CD4-positive, alpha-beta T cell treated with Interferon gamma for 1 hour (primary cell): ENCODE results near the gene NEB.

ENCODE experiments used
- DNase-seq: peaks from one replicate; pipeline ENCODE4 v3.0.0-alpha.2; 2020

Gene NEB

DNA sequence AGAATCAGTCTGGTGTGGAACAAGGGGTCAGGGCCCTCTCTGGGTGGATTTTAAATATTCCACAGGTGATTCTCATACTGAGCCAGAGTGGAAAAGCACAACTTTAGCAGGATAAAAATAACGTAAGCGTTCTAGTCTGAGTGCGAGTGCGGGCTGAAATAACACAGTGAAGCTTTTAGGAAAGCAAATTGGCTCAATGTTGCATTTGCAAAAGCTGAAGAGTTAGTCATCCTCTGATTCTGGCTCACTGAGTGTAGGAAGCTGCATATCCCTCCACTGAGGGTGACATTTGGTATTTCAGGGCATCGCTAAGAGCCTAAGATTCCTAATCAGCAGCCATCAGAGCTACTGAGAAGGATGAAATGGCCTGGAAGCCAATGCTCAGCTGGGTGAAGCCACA is 189.8 kb downstream of the NEB start:
- no peak for DNase-seq

DNA sequence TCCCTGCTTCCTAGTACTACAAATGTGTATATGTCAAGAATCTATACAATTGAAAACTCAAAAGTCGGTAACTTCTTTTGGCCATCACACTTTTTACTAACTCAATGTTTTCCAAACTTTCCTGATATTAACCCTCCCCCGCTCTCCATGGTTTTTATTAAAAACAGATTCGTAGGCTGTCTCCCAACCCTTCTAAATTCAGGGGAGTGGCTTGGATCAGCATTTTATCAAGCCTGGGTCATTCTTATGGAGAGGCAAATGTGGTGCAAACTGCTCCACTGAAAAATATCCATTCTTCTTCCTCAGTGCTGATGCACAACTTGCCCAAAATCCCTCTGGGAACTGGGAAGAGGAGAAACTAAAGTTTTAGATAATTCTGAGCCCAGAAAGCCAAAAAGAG is 190.4 kb downstream of the NEB start:
- DNase-seq: no peak

DNA sequence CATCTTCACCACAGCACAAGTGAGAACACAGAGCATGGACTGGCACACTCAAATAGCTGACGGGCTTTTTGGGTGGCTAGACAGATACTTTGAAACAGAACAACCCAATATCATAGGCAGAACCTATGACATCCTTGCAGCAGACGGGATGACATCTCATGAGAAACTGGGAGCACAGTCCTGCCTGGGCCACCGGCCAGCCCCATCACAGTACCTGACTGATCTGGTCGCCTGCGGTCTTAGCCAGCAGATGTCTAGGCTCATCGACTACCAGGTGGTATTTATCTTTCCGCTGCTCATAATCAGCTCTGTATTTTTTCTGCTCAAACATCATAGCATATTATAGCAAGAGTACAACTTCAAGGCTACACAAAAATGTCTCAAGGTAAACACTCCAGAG is 200.3 kb downstream of the NEB start:
- DNase-seq: no peak

DNA sequence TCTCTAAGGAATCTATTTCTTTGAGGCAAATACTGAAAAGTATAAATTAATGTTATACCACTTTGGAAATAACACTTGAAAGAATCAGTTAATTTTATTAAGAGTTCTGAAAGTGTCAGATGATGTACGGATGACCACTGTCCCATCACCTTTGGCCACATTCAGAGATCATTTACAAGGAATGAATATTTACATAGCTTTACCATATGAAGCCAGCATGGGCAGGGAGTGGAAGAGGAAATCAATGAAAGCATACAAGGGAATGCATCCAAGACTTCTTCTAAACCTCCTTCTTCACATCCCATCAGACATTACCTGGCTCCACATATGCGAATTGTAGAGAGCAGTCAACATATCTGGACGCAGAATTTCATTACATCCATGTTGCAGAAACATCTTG is 201.1 kb downstream of the NEB start:
- DNase-seq: no peak

DNA sequence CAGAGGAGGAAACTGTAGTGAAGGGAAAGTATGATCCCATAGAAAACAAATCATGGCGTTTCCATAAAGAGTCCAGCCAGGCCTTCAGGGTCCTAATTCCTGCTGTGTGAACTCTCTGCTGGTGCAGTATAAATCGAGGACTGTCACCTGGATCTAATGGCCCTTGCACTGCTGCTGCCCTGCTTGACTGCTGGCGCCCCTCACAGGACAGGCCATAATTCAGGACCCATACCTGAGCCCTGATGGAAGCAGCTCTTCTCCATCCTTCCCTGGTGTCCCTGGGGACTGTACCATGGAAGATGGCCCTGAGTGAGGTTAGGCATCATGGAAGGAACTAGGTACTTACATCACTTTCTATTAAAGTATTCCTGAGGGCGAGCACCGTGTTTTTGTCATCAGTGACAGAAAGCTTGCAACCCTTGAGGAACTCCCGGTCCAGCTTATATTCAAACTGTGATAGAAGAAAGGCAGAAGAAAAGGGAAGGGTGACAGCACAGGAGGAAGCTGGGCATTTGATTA is 207.6 kb downstream of the NEB start:
- DNase-seq: no peak

DNA sequence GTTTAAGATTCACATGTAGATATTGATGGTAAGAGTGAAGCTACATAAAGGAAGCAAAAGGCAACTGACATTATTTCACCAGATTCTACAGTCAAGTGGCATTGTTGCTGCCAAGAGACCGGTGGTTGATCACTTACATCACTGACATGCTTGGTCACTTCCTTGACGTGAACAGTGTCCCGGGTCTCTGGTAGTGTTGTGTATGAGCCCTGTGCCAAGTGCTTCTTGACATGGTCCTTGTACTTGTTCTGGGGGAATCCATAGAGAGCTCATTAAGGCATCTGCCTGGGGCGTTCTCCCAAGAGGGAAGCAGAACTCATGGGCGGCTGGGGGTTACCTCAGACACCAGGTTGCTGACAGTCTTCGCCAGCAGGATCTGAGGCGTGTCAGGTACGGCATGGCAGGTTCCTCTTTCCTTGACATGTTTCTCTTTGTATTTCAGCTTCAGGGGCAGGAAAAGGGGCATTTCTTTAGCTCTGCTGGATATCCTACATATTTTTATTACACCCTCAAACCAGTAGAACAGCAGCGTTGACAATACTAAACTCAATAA is 208.4 kb downstream of the NEB start:
- peak; percentile 35 for DNase-seq

DNA sequence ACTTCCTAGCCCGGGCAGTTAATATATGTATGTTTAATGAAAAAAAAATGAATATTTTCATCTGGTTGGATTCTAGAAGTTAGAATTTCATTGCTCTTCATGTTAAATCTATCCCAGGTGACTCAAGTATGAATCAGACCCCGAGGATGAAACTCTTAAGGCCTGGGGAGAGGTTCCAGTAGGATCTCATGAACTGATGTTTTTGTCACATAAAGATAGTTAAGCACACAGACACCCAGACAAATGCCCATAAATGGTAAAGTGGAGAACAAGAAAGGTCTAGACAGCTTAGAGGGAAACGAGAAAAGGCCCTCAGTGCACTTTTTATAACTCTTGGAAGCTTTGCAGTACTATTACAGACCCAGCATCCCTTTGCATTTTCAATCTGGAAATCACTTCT is 210.4 kb downstream of the NEB start:
- no peak for DNase-seq

DNA sequence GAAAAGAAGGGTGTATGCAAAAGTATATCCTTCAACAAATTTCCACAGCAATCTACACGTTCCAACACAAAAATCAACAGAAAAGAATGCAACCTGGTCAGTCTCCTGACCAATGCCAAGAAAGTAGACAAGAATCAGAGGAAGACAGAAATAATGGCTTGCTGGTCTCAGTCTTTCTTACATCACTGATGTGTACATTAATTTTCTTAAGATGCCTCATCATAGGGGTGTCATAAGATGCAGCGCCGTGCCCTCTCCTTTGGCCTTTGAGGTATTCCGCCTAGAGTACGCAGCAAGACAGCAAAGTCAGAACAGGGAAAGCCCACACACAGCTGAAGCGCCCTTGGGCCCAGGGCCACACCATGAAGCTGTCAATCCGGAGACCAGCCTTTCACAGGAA is 211.7 kb downstream of the NEB start:
- DNase-seq: no peak

DNA sequence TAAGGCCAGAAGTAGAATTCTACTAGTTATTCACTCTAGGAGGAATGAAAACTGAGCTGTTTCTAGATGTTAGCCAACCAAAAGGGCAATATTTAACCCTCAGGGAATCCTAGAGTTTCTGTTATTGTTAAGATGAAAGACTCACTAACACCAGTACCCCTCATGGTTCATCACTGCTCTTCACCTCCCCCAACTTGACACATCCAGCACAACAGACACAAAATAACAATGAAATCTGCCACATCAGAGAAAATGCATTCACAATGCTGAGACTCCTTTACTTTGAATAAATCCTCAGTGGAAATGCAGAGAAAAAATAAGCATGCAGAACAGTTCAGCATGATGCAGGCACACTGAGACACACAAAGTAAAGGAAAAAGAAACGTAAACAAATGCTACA is 213.3 kb downstream of the NEB start:
- no peak for DNase-seq

DNA sequence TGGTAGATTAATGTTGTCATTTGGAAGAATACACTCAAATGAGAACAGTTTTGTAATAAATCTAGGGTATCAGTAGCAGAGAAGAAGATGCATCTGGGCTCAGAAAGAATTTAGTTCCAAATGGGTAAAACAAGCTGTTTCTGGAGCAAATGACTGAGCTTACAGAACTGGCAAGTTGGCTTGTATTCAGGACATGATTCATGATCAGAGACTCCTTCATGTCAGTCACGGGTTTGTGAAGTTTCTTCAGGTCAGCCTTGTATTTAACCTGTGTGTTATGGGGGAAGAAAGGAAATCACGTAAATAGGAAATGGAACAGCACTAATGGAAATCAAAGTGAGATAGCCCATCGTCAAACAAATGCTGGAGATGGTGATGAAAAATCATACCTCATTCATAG is 215.5 kb downstream of the NEB start:
- DNase-seq: no peak

DNA sequence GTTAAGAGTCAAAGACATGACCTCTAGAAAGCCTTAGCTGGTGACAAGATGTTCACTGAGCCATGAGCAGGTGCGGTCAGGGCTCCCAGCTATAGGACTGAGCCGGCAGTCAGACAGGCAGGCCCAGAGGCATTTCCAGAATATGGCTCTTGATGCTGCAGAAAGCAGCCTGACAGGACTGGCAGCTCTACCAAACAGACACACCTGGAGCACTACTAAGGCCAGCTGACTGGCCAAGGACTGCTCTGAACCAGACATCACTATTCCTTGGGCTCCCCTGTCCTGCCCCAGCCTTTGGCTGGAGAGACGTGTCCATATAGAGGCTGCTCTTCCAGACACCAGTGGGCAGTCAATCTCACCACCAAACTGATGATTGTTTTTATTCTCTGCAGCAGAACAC is 225.8 kb downstream of the NEB start:
- no peak for DNase-seq

DNA sequence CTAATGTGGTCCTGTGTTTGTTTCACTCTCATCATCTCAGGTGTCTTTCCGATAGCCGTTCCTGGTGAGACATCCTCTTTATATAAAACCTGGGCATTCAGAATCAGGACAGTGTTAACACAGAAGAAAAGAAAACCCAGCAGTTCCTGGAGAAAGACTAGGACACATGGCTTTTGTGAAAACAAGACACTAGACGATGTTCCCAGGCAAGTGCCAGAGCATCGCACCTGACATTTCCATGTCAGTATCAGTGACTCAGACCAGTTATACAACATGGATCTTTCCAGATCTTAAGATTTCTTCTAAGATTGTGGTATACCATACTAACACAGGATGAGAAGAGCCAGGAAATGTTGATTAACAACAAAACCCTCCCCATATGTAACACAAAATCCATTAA is 228.1 kb downstream of the NEB start:
- no peak for DNase-seq

DNA sequence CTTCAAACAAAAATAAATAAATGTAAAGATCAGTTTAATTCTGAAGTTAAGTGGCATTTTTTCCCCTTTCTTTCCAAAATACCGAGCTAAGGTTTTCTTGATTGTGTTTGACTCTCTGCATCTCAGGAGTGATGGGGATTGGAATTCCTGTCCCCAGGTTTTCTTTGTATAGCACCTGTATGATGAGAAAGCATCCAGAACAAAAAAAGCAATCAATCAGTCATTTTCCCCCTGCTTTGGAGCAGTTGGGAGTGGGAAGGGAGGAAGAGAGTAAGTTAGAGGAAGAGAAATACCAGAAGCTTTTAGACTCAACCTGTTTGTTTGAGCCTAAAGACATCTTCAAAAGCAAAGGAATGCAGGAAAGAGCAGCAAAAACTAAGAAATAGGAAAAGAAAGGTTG is 236.1 kb downstream of the NEB start:
- no peak for DNase-seq

DNA sequence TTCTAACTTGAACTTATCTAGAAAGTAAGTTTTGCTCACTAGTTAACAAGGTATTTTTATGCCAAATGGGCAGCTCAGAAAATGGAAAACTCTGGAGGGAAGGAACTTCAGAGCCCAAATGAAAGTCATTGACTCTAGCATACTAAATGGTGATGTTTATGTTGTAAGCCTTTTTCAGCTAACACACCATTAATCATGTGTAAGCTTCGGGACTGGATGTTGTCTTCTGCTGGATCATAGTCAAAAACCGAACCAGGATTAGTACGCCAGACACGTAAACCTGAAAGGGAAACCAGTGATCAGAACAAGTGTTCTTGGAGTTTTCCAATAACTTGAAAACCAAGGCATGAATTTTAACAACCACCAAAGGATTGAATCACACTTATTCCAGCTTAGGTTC is 242.8 kb downstream of the NEB start:
- no peak for DNase-seq

DNA sequence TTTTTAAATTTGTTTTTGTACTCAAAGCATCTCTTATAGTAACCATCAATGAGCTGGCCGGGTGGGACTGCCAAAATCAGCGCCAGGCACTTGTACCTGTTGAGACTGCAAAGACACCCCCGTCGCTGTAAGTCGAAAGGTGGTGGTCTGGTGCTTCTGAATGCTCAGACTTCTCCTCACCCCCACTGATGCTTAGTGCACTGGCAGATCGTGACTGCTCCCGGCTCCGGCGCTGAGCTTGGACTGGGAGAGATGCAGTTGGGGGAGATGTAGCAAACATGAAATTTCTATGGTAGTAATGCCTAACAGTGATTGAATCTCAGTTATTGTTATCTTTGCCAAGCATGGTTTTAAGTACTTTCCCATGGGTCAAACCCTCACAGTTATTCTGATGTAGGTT is 244.0 kb downstream of the NEB start:
- no peak for DNase-seq

DNA sequence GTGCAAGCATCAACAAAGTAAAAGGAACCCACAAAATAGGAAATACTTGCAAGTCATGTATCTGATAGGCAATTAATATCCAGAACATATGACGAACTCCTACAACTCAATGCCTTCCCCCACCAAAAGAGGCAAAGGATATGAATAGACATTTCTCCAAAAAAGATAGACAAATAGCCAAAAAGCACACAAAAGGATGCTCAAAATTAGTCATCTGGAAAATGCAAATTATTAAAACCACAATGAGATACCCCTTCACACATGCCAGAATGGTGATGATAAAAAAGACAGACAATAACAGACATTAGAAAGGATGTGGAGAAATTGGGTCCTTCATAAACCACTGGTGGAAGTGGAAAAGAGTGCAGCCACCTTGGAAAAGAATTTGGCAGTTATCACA is 248.2 kb downstream of the NEB start:
- DNase-seq: no peak

DNA sequence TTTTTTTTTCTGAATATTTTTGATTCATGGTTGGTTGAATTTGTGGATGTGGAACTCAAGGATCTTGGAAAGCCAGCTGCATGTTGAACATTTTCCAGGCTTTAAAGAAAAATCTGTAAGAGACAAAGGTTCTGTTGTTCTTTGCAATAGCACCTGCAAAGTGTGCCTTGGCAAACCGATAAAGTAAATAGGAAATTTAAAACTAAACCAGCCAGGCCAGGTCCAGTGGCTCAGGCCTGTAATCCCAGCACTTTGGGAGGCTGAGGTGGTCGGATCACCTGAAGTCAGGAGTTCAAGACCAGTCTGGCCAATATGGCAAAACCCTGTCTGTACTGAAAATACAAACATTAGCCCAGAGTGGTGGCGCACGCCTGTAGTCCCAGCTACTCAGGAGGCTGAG is 250.2 kb downstream of the NEB start:
- DNase-seq: no peak

DNA sequence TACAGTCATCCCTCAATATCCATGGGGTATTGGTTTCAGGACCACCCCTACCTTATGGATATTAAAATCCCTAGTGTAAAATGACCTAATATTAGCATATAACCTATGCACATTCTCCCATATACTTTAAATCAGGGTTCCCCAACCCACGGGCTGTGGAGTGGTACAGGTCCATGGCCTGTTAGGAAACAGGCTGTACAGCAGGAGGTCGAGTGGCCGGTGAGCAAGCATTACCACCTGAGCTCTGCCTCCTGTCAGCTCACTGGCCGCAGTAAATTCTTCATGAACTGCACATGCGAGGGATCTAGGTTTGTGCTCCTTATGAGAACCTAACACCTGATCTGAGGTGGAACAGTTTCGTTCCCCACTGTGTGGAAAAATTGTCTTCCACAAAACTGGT is 250.7 kb downstream of the NEB start:
- DNase-seq: no peak

DNA sequence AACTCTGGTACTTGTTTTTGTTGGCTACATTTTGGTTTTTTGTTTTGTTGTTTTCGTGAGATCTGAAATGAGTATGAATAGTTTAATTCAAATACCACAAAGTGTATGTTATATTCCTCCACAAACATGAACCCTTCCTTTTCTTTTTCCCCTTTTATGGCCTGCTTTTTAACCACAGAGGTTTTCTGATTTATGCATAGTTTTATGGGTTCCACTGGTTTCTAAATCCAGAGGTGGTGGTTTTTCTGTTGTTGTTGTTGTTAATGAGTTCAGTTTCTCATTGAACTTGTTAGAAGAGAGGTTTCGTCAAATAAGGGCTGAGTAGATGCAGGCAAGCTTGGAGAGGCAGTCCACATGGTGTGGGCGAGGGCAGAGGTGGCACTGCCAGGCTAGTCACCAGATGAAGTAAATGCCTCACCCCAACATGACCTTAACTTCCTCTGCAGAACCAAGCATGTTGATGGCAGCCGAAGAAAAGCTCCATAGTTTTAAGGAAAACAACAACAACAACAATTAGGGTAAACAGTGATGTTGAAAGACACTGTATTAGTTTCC is 252.0 kb downstream of the NEB start:
- no peak for DNase-seq

DNA sequence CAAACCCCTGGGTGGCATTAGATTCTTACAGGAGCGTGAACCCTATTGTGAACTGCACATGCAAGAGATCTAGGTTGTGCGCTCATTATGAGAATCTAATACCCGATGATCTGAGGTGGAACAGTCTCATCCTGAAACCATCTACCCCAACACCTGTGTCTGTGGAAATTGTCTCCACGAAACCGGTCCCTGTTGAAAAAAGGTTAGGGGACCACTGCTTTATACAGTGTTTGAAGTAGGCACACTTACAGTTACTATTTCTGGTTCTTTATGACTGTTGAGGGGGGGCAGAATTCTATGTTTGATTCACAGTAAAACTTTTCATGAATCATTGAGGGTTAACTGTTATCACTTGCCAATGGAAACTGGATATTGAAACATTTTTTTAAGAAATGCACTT is 252.5 kb downstream of the NEB start:
- no peak for DNase-seq

DNA sequence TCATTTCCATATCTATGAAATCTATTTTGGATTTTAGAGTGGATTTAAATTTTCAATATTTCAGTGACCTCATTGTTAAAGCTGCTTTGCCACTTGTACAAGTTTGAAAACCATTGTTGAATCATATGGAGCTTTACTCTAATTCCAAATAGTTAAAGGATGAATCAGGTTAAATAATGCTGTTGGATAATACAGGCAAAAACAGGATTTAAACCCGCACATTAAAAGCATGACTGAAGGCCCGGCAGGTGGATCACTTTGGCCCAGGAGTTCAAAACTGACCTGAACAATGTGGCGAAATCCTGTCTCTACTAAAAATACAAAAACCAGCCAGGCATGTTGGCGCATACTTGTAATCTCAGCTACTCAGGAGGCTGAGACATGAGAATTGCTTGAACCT is 256.3 kb downstream of the NEB start:
- DNase-seq: no peak

DNA sequence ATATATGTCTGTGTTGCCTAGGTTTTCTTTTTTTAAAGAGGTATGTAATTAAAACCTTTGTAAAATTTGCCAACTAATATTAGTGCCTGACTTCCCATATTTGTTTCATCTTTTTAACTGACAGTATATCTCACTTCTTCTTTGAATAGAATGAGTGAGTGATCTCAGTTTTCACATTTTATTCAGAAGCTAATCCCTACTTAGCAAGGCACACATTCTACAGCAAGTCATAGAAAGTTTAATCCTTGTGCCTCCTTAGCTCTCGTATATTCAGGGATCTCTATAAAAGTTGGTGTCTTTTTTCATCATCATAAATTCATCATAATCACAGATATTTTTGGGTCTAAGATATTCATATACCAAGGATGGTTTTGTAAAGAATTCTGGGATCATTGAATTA is 258.0 kb downstream of the NEB start:
- DNase-seq: no peak

DNA sequence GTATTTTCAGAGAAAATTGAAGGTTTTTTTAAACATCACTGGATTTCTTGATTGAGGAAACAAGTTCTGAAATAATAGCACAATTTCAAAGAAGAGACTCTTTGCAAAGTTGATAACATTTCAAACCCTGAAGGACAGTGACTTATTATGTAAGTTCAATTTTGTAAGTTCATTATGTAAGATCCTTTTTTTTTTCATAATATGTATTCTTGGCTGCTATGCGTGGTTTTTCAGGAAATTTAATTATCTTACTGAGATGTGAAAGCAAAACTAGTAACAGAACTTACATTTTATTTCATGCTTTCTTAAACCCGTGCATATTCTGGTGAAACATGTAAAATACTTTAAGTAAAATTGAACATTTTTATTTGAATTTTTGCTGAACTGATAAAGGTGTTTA is 259.2 kb downstream of the NEB start:
- no peak for DNase-seq

DNA sequence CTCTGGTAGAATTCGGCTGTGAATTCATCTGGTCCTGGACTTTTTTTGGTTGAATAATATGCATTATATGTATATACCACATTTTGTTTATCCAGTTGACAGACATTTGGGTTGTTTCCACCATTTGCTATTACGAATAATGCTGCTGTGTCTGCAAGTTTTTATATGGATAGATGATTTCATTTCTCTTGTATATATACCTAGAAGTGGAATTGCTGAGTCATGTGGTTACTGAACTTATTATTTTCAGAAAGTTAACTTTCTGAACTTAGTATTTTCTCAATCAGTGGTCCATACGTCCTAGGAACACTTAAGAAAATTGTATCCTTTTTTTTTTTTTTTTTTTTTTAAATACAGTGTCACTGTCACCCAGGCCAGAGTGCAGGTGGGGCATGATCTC is 261.3 kb downstream of the NEB start:
- DNase-seq: no peak

DNA sequence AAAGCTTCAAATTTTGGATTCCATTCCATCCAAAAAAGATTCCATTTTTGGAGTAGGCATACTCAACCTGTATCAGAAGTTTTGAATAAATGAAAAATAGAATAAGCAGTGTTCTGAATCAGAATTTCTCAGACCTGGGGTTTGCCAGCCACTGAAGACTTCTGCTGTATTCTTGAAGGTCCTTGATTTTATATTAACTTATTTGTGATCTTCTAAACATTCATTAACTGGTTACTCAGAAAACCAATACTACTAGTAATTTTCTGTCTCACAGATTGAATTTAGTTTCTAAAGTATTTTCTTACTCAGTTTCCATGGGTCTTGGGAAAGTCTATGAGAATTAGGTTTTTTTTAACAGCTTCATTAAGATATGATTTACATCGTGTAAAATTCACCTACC is 263.7 kb downstream of the NEB start:
- DNase-seq: no peak

DNA sequence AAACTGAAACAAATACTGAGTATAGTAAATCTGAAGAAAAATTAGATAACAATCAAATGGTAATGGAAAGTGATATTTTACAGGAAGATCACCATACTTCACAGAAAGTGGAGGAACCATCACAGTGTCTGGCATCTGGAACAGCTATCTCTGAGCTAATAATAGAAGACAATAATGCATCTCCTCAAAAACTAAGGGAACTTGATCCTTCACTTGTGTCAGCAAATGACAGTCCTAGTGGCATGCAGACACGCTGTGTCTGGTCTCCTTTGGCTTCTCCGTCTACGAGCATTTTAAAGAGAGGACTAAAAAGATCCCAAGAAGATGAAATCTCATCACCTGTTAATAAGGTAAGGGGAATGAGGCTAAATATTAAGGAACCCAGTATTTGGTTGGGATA is 268.5 kb downstream of the NEB start:
- no peak for DNase-seq
